Endometrial microvascular endothelial cells (primary cell): ENCODE results near the gene TNIP1. TPM values are rescaled to one million over a fixed set of nuclear protein-coding genes. Genes with fewer than 3 reads are reported as not detected.

ENCODE experiments used
- in situ Hi-C: cut with HindIII; loops from 2 replicates; pipeline ENCODE4 v1.10.0; 2017; ENCODE audit warnings: low sequenced_read_pairs, low pct_unique_long_range_greater_than_20kb; ENCODE audit errors: inconsistent ontology term
- total RNA-seq: library from RNA; depleted of rRNA; stranded (reverse); fragments of >200 nt; gene quantifications from one replicate; pipeline ENCODE4 v1.2.3, GENCODE V29; 2015; ENCODE audit errors: inconsistent ontology term

Gene TNIP1
- total RNA-seq, 1 donor from 2014 or later: 71.0 TPM

GRCh38 chr5:151031554-151031953 lies 49.3 kb downstream of the TNIP1 start:
- in situ Hi-C loops: no loop called here

- in situ Hi-C loops: no loop called here
These were observed 50.5 kb downstream of the TNIP1 start for GRCh38 chr5:151030379-151030778.

GRCh38 chr5:151030056-151030336 lies 50.8 kb downstream of the TNIP1 start:
- in situ Hi-C loops: no loop called here

GRCh38 chr5:151029179-151030055 lies 51.4 kb downstream of the TNIP1 start:
- in situ Hi-C loops: no loop called here

GRCh38 chr5:151028717-151029116 lies 52.1 kb downstream of the TNIP1 start:
- in situ Hi-C loops: no loop called here

GRCh38 chr5:151027961-151028479 lies 52.8 kb downstream of the TNIP1 start:
- in situ Hi-C loops: no loop called here

- in situ Hi-C loops: no loop called here
These were observed 54.2 kb downstream of the TNIP1 start for GRCh38 chr5:151026679-151027078.

GRCh38 chr5:151026088-151026487 lies 54.7 kb downstream of the TNIP1 start:
- in situ Hi-C loops: no loop called here

- in situ Hi-C loops: no loop called here
These were observed 55.6 kb downstream of the TNIP1 start for GRCh38 chr5:151025250-151025606.

GRCh38 chr5:151024440-151025249 lies 56.2 kb downstream of the TNIP1 start:
- in situ Hi-C loops: no loop called here

GRCh38 chr5:151023651-151024050 lies 57.2 kb downstream of the TNIP1 start:
- in situ Hi-C loops: no loop called here

- in situ Hi-C loops: no loop called here
These were observed 57.7 kb downstream of the TNIP1 start for GRCh38 chr5:151023047-151023615.

- in situ Hi-C loops: no loop called here
These were observed 58.3 kb downstream of the TNIP1 start for GRCh38 chr5:151022511-151023018.

- in situ Hi-C loops: no loop called here
These were observed 59.1 kb downstream of the TNIP1 start for GRCh38 chr5:151021746-151022145.

- in situ Hi-C loops: no loop called here
These were observed 60.3 kb downstream of the TNIP1 start, which contains the start of gene GPX3 for GRCh38 chr5:151020304-151021110. TSS of gene GPX3 (plus strand) at chr5:151020591. CDS start at chr5:151020655, 64 bp downstream.

- in situ Hi-C loops: no loop called here
These were observed 61.5 kb downstream of the TNIP1 start for GRCh38 chr5:151019331-151019730.

GRCh38 chr5:151018846-151019245 lies 62.0 kb downstream of the TNIP1 start:
- in situ Hi-C loops: no loop called here

GRCh38 chr5:151017897-151018296 lies 62.9 kb downstream of the TNIP1 start:
- in situ Hi-C loops: no loop called here

- in situ Hi-C loops: no loop called here
These were observed 64.1 kb downstream of the TNIP1 start for GRCh38 chr5:151016700-151017099.
